SKM-1 (cell line): ENCODE results near the gene CRYL1.

ENCODE experiments used
- DNase-seq: peaks from one replicate; lab custom pipeline; 2025; ENCODE audit not compliant: unreplicated experiment; lab: John Stamatoyannopoulos, UW

The CRYL1 gene, protein sequence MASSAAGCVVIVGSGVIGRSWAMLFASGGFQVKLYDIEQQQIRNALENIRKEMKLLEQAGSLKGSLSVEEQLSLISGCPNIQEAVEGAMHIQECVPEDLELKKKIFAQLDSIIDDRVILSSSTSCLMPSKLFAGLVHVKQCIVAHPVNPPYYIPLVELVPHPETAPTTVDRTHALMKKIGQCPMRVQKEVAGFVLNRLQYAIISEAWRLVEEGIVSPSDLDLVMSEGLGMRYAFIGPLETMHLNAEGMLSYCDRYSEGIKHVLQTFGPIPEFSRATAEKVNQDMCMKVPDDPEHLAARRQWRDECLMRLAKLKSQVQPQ

GRCh38 chr13:20525601-20526544, at the start of gene CRYL1:
Gene CRYL1, minus strand, starts transcription at chr13:20525857. Its CDS starts 63 bp downstream, at chr13:20525794.
- peak; percentile 61 for DNase-seq

DNA sequence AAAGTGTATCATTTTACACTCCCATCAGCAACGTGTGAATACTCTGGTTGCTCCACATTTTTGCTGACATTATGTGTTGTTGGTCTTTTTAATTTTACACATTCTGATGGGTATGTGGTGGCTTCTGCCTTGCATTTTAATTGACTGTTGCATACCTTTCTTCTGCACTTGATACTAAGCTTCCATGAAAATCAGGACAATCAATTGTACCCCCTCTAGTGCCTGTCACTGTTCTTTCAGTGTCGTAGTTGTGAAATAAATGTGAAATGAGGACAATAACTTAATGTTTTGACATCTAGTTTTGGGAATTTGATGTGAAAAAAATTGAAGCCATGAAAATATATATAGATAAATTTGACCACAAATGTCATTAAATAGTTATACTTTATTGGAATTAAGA, 48.0 kb upstream of the CRYL1 start:
- DNase-seq = no peak

DNA sequence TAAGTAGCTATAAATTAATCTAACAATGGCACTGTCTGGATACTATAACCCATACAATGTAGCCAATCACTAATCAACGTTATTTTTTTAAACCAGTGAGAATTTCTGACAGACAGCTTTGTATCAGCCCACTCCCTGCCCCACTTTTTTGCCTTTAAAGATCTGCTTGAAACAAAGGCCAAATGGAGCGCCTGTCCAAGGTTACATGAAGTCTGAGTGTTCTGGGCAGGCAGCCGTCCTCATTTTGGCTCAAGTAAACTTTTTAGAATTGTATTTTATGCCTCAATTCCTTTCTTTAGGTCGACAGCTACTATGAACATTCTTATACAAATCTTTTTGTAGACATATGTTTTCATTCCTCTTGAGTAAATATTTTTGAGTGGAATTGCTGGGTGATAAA, 47.5 kb upstream of the CRYL1 start:
- DNase-seq = no peak

- no peak for DNase-seq
Observed at GRCh38 chr13:20571676-20572075, 46.0 kb upstream of the CRYL1 start.

DNA sequence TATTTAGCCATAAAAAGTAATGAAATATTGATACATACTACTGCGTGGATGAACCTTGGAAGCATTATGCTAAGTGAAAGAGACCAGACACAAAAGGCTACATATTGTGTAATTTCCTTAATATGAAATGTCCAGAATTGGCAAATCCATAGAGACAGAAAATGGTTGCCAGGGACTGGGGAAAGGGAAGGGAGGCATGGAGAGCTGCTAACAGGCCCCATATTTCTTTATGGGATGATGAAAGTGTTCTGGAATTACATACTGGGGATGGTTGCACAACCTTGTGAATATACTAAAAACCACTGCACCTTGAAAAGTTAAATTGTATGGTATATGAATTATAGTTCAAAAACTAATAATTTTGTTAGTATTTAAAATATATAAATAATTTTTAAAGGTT, 44.9 kb upstream of the CRYL1 start:
- DNase-seq = no peak

- DNase-seq = no peak
Observed at GRCh38 chr13:20567881-20568528, 42.3 kb upstream of the CRYL1 start.

DNA sequence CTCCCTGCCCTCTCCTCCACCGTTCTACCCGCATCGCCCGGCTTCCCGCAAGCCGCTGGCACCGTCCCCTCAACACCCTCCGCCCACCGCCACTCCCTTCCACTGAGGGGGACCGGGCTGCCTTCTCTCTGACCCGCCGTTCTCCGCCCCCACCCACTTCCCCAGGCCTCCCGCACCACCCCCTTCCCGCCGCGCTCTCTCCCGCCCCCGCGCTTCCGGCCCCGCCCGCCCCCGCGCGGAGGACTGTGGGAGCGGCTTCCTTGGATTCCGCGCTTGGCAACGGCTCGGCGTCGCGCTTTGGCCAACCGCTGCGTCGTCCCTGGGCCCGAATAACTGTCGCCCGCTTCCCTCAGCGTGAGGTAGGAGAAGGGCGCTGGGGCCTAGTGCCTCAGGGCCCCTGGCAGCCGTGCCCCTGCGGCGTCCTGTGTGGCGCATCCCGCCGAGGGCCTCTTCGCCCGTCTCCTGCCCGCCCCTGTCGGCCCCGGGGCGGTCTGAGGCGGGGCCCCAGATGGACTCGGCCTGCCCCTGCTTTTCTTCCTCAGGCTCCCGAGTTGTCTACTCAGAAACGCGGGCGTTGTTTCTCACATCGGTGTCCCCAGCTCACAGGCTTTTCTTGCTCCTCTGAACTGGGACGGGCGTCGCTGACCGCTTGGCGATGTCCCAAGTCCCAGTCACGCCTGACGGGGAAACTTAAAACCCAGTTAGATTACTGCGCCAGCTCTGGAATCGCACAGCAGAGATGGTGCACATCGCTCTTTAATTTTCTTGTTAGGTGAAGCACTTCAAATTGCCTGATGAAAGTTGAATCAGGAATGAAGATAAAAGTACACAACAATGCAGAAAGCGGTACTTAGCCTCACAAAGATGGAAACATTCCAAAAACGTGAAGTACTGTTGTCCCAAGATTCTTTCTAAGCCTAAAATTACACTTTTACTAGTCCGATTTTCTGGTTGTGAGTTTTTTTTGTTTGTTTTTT, 41.5 kb upstream of the CRYL1 start, which contains the start of gene IFT88:
Gene IFT88, plus strand, starts transcription at position 260 of the 977 bp plus-strand sequence. CDS start 7,229 bp downstream, outside the sequence.
- DNase-seq = peak; percentile 63

DNA sequence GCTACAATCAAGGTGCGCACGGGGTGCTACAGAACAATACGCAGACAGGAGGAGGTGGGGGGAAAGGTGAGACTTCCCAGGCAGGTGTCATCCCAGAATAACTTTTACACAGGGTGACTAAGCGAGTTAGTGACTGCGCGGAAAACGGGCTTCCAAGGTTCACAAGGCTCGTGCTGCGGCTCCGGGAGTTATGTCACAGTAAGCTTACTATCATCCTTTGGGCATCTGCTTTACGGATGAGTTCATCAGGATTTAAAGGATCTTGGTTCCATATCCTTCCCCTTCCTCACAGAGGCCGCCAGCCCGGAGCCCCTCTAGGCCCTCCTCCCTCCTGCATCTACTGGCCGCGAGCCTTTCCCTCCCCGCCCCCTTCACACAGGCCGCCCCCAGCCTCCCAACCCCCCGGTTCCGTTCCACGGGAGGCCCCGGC, 40.8 kb upstream of the CRYL1 start:
- peak; percentile 15 for DNase-seq

DNA sequence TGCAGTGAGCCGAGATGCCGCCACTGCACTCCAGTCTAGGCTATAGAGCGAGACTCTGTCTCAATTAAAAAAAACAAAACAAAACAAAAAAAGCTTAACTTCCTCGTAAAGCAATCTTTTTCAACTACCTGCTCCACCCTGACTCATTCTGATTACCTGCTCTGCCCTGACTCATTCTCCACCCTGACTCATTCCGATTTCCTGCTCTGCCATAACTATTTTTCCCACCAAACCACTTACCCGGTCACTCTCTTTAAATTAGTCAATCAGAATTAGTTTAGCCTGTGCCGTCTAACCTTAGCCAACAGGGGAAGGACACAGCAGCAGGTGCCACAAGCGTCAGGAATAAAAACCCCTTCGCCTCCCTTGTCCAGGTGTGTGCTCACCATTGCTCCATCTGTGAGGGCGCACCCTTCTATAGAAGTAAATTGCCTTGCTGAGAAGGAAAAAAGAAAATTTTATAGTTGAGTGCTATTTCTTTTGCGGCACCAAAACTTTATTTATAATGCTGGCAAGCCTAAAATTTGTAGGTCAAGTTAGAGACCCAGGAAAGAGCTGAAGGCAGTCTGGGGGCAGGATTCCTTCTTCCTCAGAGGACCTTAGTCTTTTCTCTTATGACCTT, 39.6 kb upstream of the CRYL1 start:
- no peak for DNase-seq

- no peak for DNase-seq
Observed at GRCh38 chr13:20561741-20562140, 36.1 kb upstream of the CRYL1 start.

GRCh38 chr13:20559659-20560356, 34.2 kb upstream of the CRYL1 start:
- DNase-seq = no peak

- no peak for DNase-seq
Observed at GRCh38 chr13:20558982-20559381, 33.3 kb upstream of the CRYL1 start.

DNA sequence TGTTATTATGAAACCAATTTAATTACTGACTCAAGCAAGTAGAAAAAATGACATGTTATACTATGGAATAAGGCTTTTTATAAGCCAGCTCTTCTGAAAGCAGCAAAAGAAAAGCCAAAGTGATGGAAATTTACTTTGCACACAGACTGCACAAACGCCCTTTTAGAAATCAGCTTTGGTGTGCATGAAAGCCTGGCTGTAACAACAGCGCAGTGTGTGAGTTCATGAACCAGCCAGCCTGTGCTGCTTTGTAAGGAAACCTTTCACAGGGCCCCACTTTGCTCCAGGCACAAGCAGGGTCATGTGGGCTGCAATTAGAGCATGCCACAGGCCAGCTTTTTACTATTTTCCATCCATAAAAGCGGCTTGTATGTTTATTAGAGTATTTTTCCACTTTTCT, 27.7 kb upstream of the CRYL1 start:
- DNase-seq = no peak

DNA sequence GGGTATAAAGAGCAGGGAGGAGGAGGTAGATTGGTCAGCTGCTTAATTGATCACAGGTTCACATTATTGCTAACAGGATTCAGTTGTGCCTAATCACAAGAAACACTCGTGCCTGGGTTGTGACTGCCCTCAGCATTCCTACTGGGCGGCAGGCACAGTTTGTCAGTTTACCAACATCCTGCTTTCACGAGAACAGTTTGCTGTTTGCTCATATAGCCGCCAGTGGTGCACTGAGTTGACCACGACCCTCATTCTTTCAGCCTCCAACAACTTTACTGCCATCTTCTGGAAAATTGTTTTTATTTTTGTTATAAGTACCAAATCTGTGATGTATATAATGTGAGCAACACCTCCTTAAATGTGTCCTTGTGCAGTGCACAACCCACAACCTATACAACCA, 25.1 kb upstream of the CRYL1 start:
- no peak for DNase-seq

- no peak for DNase-seq
Observed at GRCh38 chr13:20547479-20547908, 21.8 kb upstream of the CRYL1 start.

GRCh38 chr13:20546556-20546955, 20.9 kb upstream of the CRYL1 start:
- DNase-seq = peak; percentile 69

GRCh38 chr13:20544201-20544923, 18.7 kb upstream of the CRYL1 start:
- no peak for DNase-seq

- DNase-seq = no peak
Observed at GRCh38 chr13:20536992-20537391, 11.3 kb upstream of the CRYL1 start.
